PC-9 (cell line): ENCODE data around the gene PTGER1. TPM values are rescaled to one million over a fixed set of nuclear protein-coding genes. Genes with fewer than 3 reads are reported as not detected.

ENCODE experiments used
- BruUV-seq: library from RNA; stranded (reverse); fragments of 400-500 nt; replicated peaks from 2 replicates; lab custom pipeline; 2021; lab: Mats Ljungman, UMichigan
- CTCF ChIA-PET: fragments of 300-600 bp; sonication (Branson Sonifier 250); formaldehyde crosslinking; loops from one replicate; lab custom pipeline; 2022; ENCODE audit warnings: antibody characterized with exemption; lab: Charles Lee
- POLR2A ChIA-PET: fragments of 300-600 bp; sonication (Branson Sonifier 250); formaldehyde crosslinking; loops from one replicate; lab custom pipeline; 2022; ENCODE audit warnings: antibody characterized with exemption; ENCODE audit not compliant: unreplicated experiment; lab: Charles Lee
- DNase-seq, 2 experiments: peaks; one replicate each; pipeline versions ENCODE4 v3.0.0 to v3.0.0-alpha.2; 2015 to 2022; ENCODE audit warnings: mixed read lengths in 1 of 2
- H2AFZ ChIP-seq: fragments of 200-600 bp; sonication (generic); 2 replicates; pipeline ENCODE4 v1.8.1; 2017; ENCODE audit warnings: antibody characterized with exemption
- H3F3A ChIP-seq: fragments of 200-600 bp; sonication (generic); 2 replicates; pipeline ENCODE4 v1.8.1; 2017; ENCODE audit warnings: antibody characterized with exemption, mild to moderate bottlenecking, low read depth; ENCODE audit not compliant: insufficient read depth
- H3K27ac ChIP-seq: fragments of 200-600 bp; sonication (generic); 2 replicates; pipeline ENCODE4 v1.6.1; 2016; ENCODE audit warnings: mixed run types
- H3K27me3 ChIP-seq: fragments of 200-600 bp; sonication (generic); 2 replicates; pipeline ENCODE4 v1.6.1; 2016; ENCODE audit warnings: low read depth, mixed run types; ENCODE audit not compliant: insufficient read depth
- H3K36me3 ChIP-seq: fragments of 200-600 bp; sonication (generic); 2 replicates; pipeline ENCODE4 v1.6.1; 2016; ENCODE audit warnings: low read depth, mixed run types
- H3K4me1 ChIP-seq: fragments of 200-600 bp; sonication (generic); replicated peaks from 2 replicates; pipeline ENCODE4 v1.6.1; 2016; ENCODE audit warnings: mixed run types; ENCODE audit not compliant: insufficient read depth
- H3K4me2 ChIP-seq: fragments of 200-600 bp; sonication (generic); 2 replicates; pipeline ENCODE4 v1.6.1; 2017; ENCODE audit warnings: mixed run types
- H3K4me3 ChIP-seq: fragments of 200-600 bp; sonication (generic); 2 replicates; pipeline ENCODE4 v1.6.1; 2016; ENCODE audit warnings: mixed run types
- H3K79me2 ChIP-seq: fragments of 200-600 bp; sonication (generic); 2 replicates; pipeline ENCODE4 v1.6.1; 2017; ENCODE audit warnings: low read depth, mixed run types
- H3K9me2 ChIP-seq: fragments of 200-600 bp; sonication (generic); 2 replicates; pipeline ENCODE4 v1.8.1; 2017; ENCODE audit warnings: mild to moderate bottlenecking; ENCODE audit not compliant: insufficient read depth
- H3K9me3 ChIP-seq: fragments of 200-600 bp; sonication (generic); 2 replicates; pipeline ENCODE4 v1.8.1; 2016; ENCODE audit warnings: low read depth; ENCODE audit not compliant: insufficient read depth
- H4K20me1 ChIP-seq: fragments of 200-600 bp; sonication (generic); 2 replicates; pipeline ENCODE4 v1.8.1; 2017; ENCODE audit not compliant: insufficient read depth
- EZH2 ChIP-seq: fragments of 200-600 bp; sonication (generic); IDR thresholded peaks from 2 replicates; pipeline ENCODE4 v1.8.0; 2017; ENCODE audit warnings: antibody characterized with exemption, low read depth
- intact Hi-C: fragments of 100-400 bp; cut with micrococcal nuclease; formaldehyde crosslinking; loops from one replicate; pipeline ENCODE4 v1.10.0; 2022; ENCODE audit not compliant: unreplicated experiment
- total RNA-seq: library from RNA; stranded (reverse); gene quantifications from 2 replicates; pipeline ENCODE4 v1.2.3, GENCODE V29; 2021
- TF ChIP-seq, protein P1 (sequence below): fragments of 200-600 bp; sonication (generic); conservative IDR thresholded peaks from 2 replicates; pipeline ENCODE4 v1.6.1; 2017; ENCODE audit warnings: mixed run types, antibody characterized with exemption, mild to moderate bottlenecking, moderate library complexity

PTGER1 gene
- total RNA-seq, 1 experiment from 2014 or later: 1.4 TPM

GRCh38 chr19:14519860-14520407 lies 44.8 kb upstream of the PTGER1 start:
- BruUV-seq: no TSS peak
- ChIA-PET CTCF (interaction anchor here (0.6 kb wide), 1 partner anchor 22 kb away, joined by 3 read pairs; no protein-coding TSS in a partner anchor), POLR2A (interaction anchor here (0.5 to 0.7 kb wide), 3 partner anchors 17 to 389 kb away, joined by 3 read pairs; no protein-coding TSS in a partner anchor)
- no peak for TF ChIP-seq EZH2
- TF ChIP-seq, protein P1, sequence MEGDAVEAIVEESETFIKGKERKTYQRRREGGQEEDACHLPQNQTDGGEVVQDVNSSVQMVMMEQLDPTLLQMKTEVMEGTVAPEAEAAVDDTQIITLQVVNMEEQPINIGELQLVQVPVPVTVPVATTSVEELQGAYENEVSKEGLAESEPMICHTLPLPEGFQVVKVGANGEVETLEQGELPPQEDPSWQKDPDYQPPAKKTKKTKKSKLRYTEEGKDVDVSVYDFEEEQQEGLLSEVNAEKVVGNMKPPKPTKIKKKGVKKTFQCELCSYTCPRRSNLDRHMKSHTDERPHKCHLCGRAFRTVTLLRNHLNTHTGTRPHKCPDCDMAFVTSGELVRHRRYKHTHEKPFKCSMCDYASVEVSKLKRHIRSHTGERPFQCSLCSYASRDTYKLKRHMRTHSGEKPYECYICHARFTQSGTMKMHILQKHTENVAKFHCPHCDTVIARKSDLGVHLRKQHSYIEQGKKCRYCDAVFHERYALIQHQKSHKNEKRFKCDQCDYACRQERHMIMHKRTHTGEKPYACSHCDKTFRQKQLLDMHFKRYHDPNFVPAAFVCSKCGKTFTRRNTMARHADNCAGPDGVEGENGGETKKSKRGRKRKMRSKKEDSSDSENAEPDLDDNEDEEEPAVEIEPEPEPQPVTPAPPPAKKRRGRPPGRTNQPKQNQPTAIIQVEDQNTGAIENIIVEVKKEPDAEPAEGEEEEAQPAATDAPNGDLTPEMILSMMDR: no peak
- H2AFZ ChIP-seq: peak overlapping the region; percentile 0; the same call in 1 of the 2 replicates
- H3K79me2 ChIP-seq: peaks cover 32% of the 10 kb centered on the region
- peaks cover 46% of the 10 kb centered on the region for H3F3A ChIP-seq
- peaks cover 26% of the 10 kb centered on the region for H4K20me1 ChIP-seq
- peak overlapping the region; percentile 79 for H3K4me2 ChIP-seq
- no peaks in the 10 kb centered on the region for H3K9me3 ChIP-seq
- no peak overlapping the region for H3K4me3 ChIP-seq
- peaks cover 40% of the 10 kb centered on the region for H3K4me1 ChIP-seq
- DNase-seq: peak; percentile 46 to 98
- peaks cover 22% of the 10 kb centered on the region for H3K36me3 ChIP-seq
- H3K27ac ChIP-seq: peak overlapping the region; percentile 86
- no peaks in the 10 kb centered on the region for H3K9me2 ChIP-seq
- intact Hi-C loops: loop anchor here (5.0 to 10.0 kb wide), 2 partner anchors 43 to 385 kb away; partner anchors contain the start of genes ASF1B and PTGER1
- H3K27me3 ChIP-seq: no peaks in the 10 kb centered on the region

GRCh38 chr19:14519245-14519859 lies 44.2 kb upstream of the PTGER1 start:
- POLR2A ChIA-PET: interaction anchor here (0.6 to 1.7 kb wide), 3 partner anchors 14 to 24 kb away, joined by 3 to 14 read pairs (median 3); no protein-coding TSS in a partner anchor
- H3K4me1 ChIP-seq: peaks cover 46% of the 10 kb centered on the region
- H3K4me2 ChIP-seq: peak overlapping the region; percentile 79
- peak overlapping the region; percentile 80; the same call in 1 of the 2 replicates for H2AFZ ChIP-seq
- CTCF ChIA-PET: interaction anchor here (0.6 kb wide), 1 partner anchor 22 kb away, joined by 3 read pairs; no protein-coding TSS in a partner anchor
- H3K36me3 ChIP-seq: peaks cover 28% of the 10 kb centered on the region
- peak overlapping the region; percentile 86 for H3K27ac ChIP-seq
- DNase-seq: no peak
- peaks cover 38% of the 10 kb centered on the region for H3K79me2 ChIP-seq
- no peaks in the 10 kb centered on the region for H3K9me3 ChIP-seq
- no peak for TF ChIP-seq EZH2
- TF ChIP-seq, protein P1: no peak
- peak overlapping the region; percentile 52; the same call in 1 of the 2 replicates for H3K4me3 ChIP-seq
- no peaks in the 10 kb centered on the region for H3K27me3 ChIP-seq
- peaks cover 52% of the 10 kb centered on the region for H3F3A ChIP-seq
- intact Hi-C loops: loop anchor here (5.0 to 10.0 kb wide), 2 partner anchors 42 to 385 kb away; partner anchors contain the start of genes ASF1B and PTGER1
- no TSS peak for BruUV-seq
- peaks cover 31% of the 10 kb centered on the region for H4K20me1 ChIP-seq
- H3K9me2 ChIP-seq: no peaks in the 10 kb centered on the region

DNA sequence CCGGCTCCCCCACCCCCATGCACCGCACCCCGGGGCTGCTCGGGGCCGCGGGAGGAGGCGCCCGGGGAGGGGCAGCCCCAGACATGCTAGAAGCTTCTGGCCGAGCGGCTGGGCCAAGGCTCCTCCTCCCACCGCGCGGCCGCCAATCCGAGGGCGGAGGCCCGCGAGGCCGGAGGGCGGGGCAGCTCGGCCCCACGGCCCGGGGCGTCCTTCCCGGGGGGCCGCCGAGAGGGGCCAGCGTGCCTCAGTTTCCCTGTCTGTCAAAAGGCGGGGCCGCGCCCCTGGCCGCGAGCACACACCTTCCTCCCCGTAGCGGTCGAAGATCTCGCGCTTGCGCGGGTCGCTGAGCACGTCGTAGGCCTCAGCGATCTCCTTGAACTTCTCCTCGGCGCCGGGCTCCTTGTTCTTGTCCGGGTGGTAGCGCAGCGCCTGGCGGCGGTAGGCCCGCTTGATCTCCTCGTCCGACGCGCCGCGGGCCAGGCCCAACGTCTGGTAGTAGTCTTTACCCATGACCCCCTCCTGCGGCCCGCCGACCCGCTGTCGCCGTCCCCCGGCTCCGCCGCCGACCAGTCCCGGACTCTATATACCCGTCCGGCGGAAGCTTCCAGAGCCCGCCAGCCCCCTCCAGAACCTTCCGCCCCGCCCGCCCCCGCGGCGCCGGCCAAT lies 42.8 kb upstream of the PTGER1 start, which contains the start of gene DNAJB1:
Gene DNAJB1, minus strand, starts transcription at position 558 of the 666 bp plus-strand sequence. Its CDS starts 48 bp downstream, at position 510.
- peaks cover 48% of the 10 kb centered on the region for H3K79me2 ChIP-seq
- H3F3A ChIP-seq: peaks cover 66% of the 10 kb centered on the region
- H4K20me1 ChIP-seq: peaks cover 34% of the 10 kb centered on the region
- no peaks in the 10 kb centered on the region for H3K27me3 ChIP-seq
- peak within 1 kb of the TSS; percentile 80 for H2AFZ ChIP-seq
- intact Hi-C loops: loop anchor here (1.0 to 10.0 kb wide), 3 partner anchors 38 to 383 kb away; partner anchors contain the start of genes ASF1B and PTGER1
- H3K9me3 ChIP-seq: no peaks in the 10 kb centered on the region
- POLR2A ChIA-PET: interaction anchor here (0.5 to 1.7 kb wide), 11 partner anchors 9 to 901 kb away, joined by 3 to 25 read pairs (median 6); partner anchors contain the start of gene ADGRE5
- no TSS peak for BruUV-seq
- H3K4me3 ChIP-seq: peak within 1 kb of the TSS; percentile 99
- peak within 1 kb of the TSS; percentile 95 for H3K4me2 ChIP-seq
- peaks cover 34% of the 10 kb centered on the region for H3K36me3 ChIP-seq
- peak within 1 kb of the TSS; percentile 94 for H3K27ac ChIP-seq
- H3K9me2 ChIP-seq: no peaks in the 10 kb centered on the region
- peaks cover 46% of the 10 kb centered on the region for H3K4me1 ChIP-seq
- TF ChIP-seq, protein P1: no peak
- no peak for TF ChIP-seq EZH2
- DNase-seq: peak in 1 of 2 experiments; percentile 80
- CTCF ChIA-PET: interaction anchor here (0.7 to 1.7 kb wide), 3 partner anchors 14 to 45 kb away, joined by 3 to 4 read pairs (median 3); no protein-coding TSS in a partner anchor
